Neural cell (in vitro differentiated cells): ENCODE data around the gene MRPS27. TPM values are rescaled to one million over a fixed set of nuclear protein-coding genes. Genes with fewer than 3 reads are reported as not detected.
A peak's percentile ranks its signal among the peaks of the same experiment; 100 is the strongest.

ENCODE experiments used
- H2AFZ ChIP-seq: fragments of 200-600, 300-800 bp; sonication (generic), shearing (Covaris generic); 2 replicates; pipeline ENCODE4 v1.6.0; 2014; ENCODE audit warnings: low read depth, mild to moderate bottlenecking, antibody characterized with exemption, low read length, moderate library complexity
- H3F3A ChIP-seq: fragments of 200-600 bp; shearing (Covaris generic); 2 replicates; pipeline ENCODE4 v1.6.1; 2016; ENCODE audit warnings: mild to moderate bottlenecking, moderate library complexity, mixed read lengths, antibody characterized with exemption, low read length; ENCODE audit not compliant: insufficient read depth, poor library complexity, severe bottlenecking
- H3K27ac ChIP-seq: fragments of 200-600, 300-800 bp; sonication (generic), shearing (Covaris generic); 2 replicates; pipeline ENCODE4 v1.5.1; 2014; ENCODE audit warnings: mild to moderate bottlenecking, low read length, moderate library complexity
- H3K27me3 ChIP-seq: fragments of 300-800, 200-600 bp; sonication (generic), shearing (Covaris generic); 2 replicates; pipeline ENCODE4 v1.6.0; 2014; ENCODE audit warnings: mild to moderate bottlenecking, low read depth, low read length, moderate library complexity; ENCODE audit not compliant: insufficient read depth
- H3K36me3 ChIP-seq: fragments of 300-800, 200-600 bp; sonication (generic), shearing (Covaris generic); 2 replicates; pipeline ENCODE4 v1.5.1; 2014; ENCODE audit warnings: mild to moderate bottlenecking, antibody characterized with exemption, low read length, moderate library complexity; ENCODE audit not compliant: insufficient read depth
- H3K4me2 ChIP-seq: fragments of 300-800, 200-600 bp; sonication (generic), shearing (Covaris generic); 2 replicates; pipeline ENCODE4 v1.6.0; 2014; ENCODE audit warnings: mild to moderate bottlenecking, low read length
- H3K4me3 ChIP-seq: fragments of 300-800, 200-600 bp; sonication (generic), shearing (Covaris generic); 2 replicates; pipeline ENCODE4 v1.5.1; 2014; ENCODE audit warnings: mild to moderate bottlenecking, low read length, moderate library complexity
- H3K79me2 ChIP-seq: fragments of 200-600 bp; shearing (Covaris generic); replicated peaks from 2 replicates; pipeline ENCODE4 v1.6.0; 2014; ENCODE audit warnings: mild to moderate bottlenecking, low read length, moderate library complexity; ENCODE audit not compliant: insufficient read depth
- H3K9ac ChIP-seq: fragments of 300-800, 200-600 bp; sonication (generic), shearing (Covaris generic); 2 replicates; pipeline ENCODE4 v1.6.1; 2016; ENCODE audit warnings: mild to moderate bottlenecking, low read length, mixed read lengths
- H3K9me2 ChIP-seq: fragments of 200-600 bp; shearing (Covaris generic); 2 replicates; pipeline ENCODE4 v1.6.1; 2016; ENCODE audit warnings: mild to moderate bottlenecking, low read length, mixed read lengths; ENCODE audit not compliant: insufficient read depth
- H3K9me3 ChIP-seq: fragments of 200-600, 300-800 bp; sonication (generic), shearing (Covaris generic); 2 replicates; pipeline ENCODE4 v1.6.1; 2016; ENCODE audit warnings: mild to moderate bottlenecking, mixed run types, low read length, moderate library complexity, mixed read lengths
- H4K20me1 ChIP-seq: fragments of 200-600 bp; shearing (Covaris generic); 2 replicates; pipeline ENCODE4 v1.6.1; 2016; ENCODE audit warnings: mild to moderate bottlenecking, mixed run types; ENCODE audit not compliant: insufficient read depth
- CTCF ChIP-seq: fragments of 450-650 bp; IDR thresholded peaks from 2 replicates; pipeline ENCODE4 v1.5.1; 2014; ENCODE audit warnings: antibody characterized with exemption, mild to moderate bottlenecking, moderate library complexity; ENCODE audit not compliant: poor library complexity, severe bottlenecking
- EP300 ChIP-seq: fragments of 450-650 bp; conservative IDR thresholded peaks from 2 replicates; pipeline ENCODE4 v1.6.1; 2014; ENCODE audit warnings: antibody characterized with exemption, mild to moderate bottlenecking, moderate library complexity; ENCODE audit not compliant: poor library complexity, severe bottlenecking
- EZH2 ChIP-seq: fragments of 200-600, 300-800 bp; shearing (Covaris generic), sonication (generic); IDR thresholded peaks from 2 replicates; pipeline ENCODE4 v1.6.1; 2014; ENCODE audit warnings: antibody characterized with exemption, low read length, borderline replicate concordance, mild to moderate bottlenecking; ENCODE audit not compliant: insufficient read depth, poor library complexity, severe bottlenecking
- MXI1 ChIP-seq: fragments of 450-650 bp; conservative IDR thresholded peaks from 2 replicates; pipeline ENCODE4 v1.6.1; 2014; ENCODE audit warnings: antibody characterized with exemption, mild to moderate bottlenecking; ENCODE audit not compliant: poor library complexity, severe bottlenecking
- POLR2AphosphoS5 ChIP-seq: IDR thresholded peaks from 2 replicates; pipeline ENCODE4 v1.6.1; 2012
- RAD21 ChIP-seq: fragments of 450-650 bp; conservative IDR thresholded peaks from 2 replicates; pipeline ENCODE4 v1.6.1; 2014; ENCODE audit warnings: antibody characterized with exemption, mild to moderate bottlenecking, moderate library complexity
- SMC3 ChIP-seq: fragments of 450-650 bp; conservative IDR thresholded peaks from 2 replicates; pipeline ENCODE4 v1.6.1; 2014; ENCODE audit warnings: antibody characterized with exemption, mild to moderate bottlenecking, moderate library complexity; ENCODE audit not compliant: poor library complexity
- TAF1 ChIP-seq: IDR thresholded peaks from 2 replicates; pipeline ENCODE4 v1.6.1; 2012; ENCODE audit warnings: low read depth
- polyA plus RNA-seq: library from polyadenylated mRNA; depleted of rRNA; stranded (reverse); fragments of >200 nt; gene quantifications from 2 replicates; pipeline ENCODE4 v1.2.3, GENCODE V29; 2014
- TF ChIP-seq, protein P1 (sequence below): IDR thresholded peaks from 2 replicates; pipeline ENCODE4 v1.6.1; 2012; ENCODE audit warnings: borderline replicate concordance

The MRPS27 gene
- polyA plus RNA-seq, 1 donor from 2014 or later, result 36.7 TPM

DNA sequence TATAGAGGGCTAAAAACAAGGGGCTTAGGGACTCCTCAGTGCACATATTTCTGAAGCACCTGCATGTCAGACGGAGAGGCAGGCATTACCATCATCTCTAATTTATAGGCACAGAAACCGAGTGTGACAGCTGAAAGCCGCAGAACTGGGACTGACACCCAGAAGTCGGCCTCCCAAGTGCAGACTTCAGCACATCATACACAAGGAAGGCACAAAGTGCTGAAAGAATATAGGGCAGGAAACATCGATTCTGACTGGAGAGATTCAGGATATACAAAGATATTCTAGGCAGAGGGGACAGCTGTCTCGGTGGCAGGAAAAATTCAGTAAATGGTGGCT lies 11.2 kb downstream of the MRPS27 start:
- Histone ChIP-seq H3F3A (no peaks in the 10 kb centered on the region), H3K27ac (peak overlapping the region; percentile 38), H4K20me1 (no peaks in the 10 kb centered on the region), H3K9ac (no peak overlapping the region), H3K4me3 (peak overlapping the region; percentile 74), H2AFZ (no peak overlapping the region), H3K9me2 (no peaks in the 10 kb centered on the region), H3K9me3 (no peaks in the 10 kb centered on the region), H3K27me3 (no peaks in the 10 kb centered on the region), H3K79me2 (peaks cover 6% of the 10 kb centered on the region), H3K4me2 (no peak overlapping the region), H3K36me3 (no peaks in the 10 kb centered on the region)
- TF ChIP-seq TAF1 (no peak), RAD21 (no peak), CTCF (no peak), MXI1 (no peak), EZH2 (no peak), POLR2AphosphoS5 (no peak), SMC3 (no peak), EP300 (no peak)
- TF ChIP-seq, protein P1, sequence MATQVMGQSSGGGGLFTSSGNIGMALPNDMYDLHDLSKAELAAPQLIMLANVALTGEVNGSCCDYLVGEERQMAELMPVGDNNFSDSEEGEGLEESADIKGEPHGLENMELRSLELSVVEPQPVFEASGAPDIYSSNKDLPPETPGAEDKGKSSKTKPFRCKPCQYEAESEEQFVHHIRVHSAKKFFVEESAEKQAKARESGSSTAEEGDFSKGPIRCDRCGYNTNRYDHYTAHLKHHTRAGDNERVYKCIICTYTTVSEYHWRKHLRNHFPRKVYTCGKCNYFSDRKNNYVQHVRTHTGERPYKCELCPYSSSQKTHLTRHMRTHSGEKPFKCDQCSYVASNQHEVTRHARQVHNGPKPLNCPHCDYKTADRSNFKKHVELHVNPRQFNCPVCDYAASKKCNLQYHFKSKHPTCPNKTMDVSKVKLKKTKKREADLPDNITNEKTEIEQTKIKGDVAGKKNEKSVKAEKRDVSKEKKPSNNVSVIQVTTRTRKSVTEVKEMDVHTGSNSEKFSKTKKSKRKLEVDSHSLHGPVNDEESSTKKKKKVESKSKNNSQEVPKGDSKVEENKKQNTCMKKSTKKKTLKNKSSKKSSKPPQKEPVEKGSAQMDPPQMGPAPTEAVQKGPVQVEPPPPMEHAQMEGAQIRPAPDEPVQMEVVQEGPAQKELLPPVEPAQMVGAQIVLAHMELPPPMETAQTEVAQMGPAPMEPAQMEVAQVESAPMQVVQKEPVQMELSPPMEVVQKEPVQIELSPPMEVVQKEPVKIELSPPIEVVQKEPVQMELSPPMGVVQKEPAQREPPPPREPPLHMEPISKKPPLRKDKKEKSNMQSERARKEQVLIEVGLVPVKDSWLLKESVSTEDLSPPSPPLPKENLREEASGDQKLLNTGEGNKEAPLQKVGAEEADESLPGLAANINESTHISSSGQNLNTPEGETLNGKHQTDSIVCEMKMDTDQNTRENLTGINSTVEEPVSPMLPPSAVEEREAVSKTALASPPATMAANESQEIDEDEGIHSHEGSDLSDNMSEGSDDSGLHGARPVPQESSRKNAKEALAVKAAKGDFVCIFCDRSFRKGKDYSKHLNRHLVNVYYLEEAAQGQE, result no peak

DNA sequence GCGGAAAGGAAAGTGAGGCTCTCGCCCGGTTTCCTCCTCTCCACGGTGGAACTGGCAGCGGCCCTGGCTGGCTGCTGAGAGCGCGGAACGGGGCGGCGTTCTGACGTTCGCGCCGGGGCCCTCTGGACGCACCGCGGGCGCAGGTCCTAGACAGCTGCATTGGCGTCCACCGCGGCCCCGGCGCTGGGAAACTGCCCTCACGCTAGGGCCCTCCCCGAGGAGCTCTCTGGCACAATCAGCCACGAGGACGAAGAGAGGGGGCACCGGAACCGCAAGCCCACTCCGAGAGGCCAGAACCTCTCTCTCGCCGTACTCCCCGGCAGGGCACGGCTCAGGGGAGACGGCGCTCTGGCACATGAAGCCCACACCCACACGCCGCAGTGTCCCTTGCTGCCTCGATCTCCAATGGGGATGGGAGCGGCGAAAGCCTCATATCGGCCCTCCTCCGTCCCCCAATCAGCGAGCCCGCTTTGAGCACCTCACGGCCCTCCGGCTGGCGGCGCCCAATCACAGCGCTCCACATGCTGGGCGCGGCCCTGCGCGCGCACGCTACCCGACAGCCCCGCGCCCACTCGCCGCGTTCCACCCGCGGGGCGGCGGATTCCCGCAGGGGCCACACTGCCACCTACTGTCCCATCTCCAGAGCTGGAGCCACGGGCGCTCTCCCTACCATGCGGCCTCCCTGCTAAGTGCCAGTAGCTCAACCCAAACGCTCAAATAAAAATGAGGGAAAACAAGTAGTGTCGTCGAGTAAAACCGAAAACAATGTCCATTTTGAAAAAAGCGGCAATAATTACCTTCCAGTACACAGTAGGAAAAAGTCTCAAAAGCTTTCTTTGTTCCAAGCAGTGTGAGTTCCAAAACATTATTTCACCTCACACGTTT lies 11.8 kb downstream of the MRPS27 start:
- H3K27ac ChIP-seq, result peak overlapping the region; percentile 78
- peak overlapping the region; percentile 59 for H2AFZ ChIP-seq
- peak overlapping the region; percentile 74 for H3K9ac ChIP-seq
- TF ChIP-seq POLR2AphosphoS5, result peak; percentile 82
- peak; percentile 86 for TF ChIP-seq MXI1
- TF ChIP-seq RAD21, result peak; percentile 87
- TF ChIP-seq EP300, result peak; percentile 45
- TF ChIP-seq CTCF, result peak; percentile 88
- no peak for TF ChIP-seq TAF1
- TF ChIP-seq SMC3, result peak; percentile 84
- TF ChIP-seq, protein P1, result peak; percentile 63
- TF ChIP-seq EZH2, result no peak
- H3K9me3 ChIP-seq, result no peaks in the 10 kb centered on the region
- no peaks in the 10 kb centered on the region for H4K20me1 ChIP-seq
- peak overlapping the region; percentile 74 for H3K4me3 ChIP-seq
- H3K9me2 ChIP-seq, result no peaks in the 10 kb centered on the region
- peak overlapping the region; percentile 27 for H3K4me2 ChIP-seq
- H3F3A ChIP-seq, result no peaks in the 10 kb centered on the region
- peaks cover 6% of the 10 kb centered on the region for H3K79me2 ChIP-seq
- no peaks in the 10 kb centered on the region for H3K36me3 ChIP-seq
- H3K27me3 ChIP-seq, result no peaks in the 10 kb centered on the region
